HEK293T (cell line): ENCODE results near the gene KAT2B.

Experiments
- ARNT ChIP-seq: fragments of 450-650 bp; IDR thresholded peaks from 2 replicates; pipeline ENCODE4 v1.6.1; 2017; ENCODE audit warnings: mild to moderate bottlenecking
- FOXM1 ChIP-seq: fragments of 450-650 bp; IDR thresholded peaks from 2 replicates; pipeline ENCODE4 v1.6.1; 2017; ENCODE audit warnings: mild to moderate bottlenecking, borderline replicate concordance
- HDGF ChIP-seq: fragments of 450-650 bp; IDR thresholded peaks from 2 replicates; pipeline ENCODE4 v1.6.1; 2017; ENCODE audit warnings: antibody characterized with exemption, borderline replicate concordance
- L3MBTL2 ChIP-seq: fragments of 450-650 bp; conservative IDR thresholded peaks from 2 replicates; pipeline ENCODE4 v1.6.1; 2016; ENCODE audit warnings: mild to moderate bottlenecking
- LEF1 ChIP-seq: fragments of 450-650 bp; IDR thresholded peaks from 2 replicates; pipeline ENCODE4 v1.6.1; 2017; ENCODE audit warnings: mild to moderate bottlenecking, borderline replicate concordance
- PKNOX1 ChIP-seq: fragments of 450-650 bp; IDR thresholded peaks from 2 replicates; pipeline ENCODE4 v1.6.1; 2016
- SP1 ChIP-seq: fragments of 450-650 bp; IDR thresholded peaks from 2 replicates; pipeline ENCODE4 v1.6.1; 2017
- SUZ12 ChIP-seq: fragments of 450-650 bp; IDR thresholded peaks from 2 replicates; pipeline ENCODE4 v1.6.1; 2016; ENCODE audit warnings: mild to moderate bottlenecking
- ZNF384 ChIP-seq: fragments of 450-650 bp; IDR thresholded peaks from 2 replicates; pipeline ENCODE4 v1.6.1; 2016

GRCh38 chr3:20076296-20076997, 36.2 kb downstream of the KAT2B start:
- TF ChIP-seq PKNOX1 (no peak), SP1 (no peak), FOXM1 (no peak), SUZ12 (no peak), L3MBTL2 (no peak), ZNF384 (no peak), LEF1 (no peak), ARNT (no peak), HDGF (no peak)
